Measurements from ENCODE around the gene ABHD16B.

- no peak for TF ChIP-seq CTCF (IDR thresholded peaks at IDR 0.05 in 2 of 3, conservative IDR thresholded peaks at IDR 0.05 in 1 of 3; ENCODE audit: control insufficient read depth in 2 of 3, extremely low read depth in 1 of 3, insufficient read depth in 1 of 3, low read depth in 3 of 3, low read length in 3 of 3)
- TF ChIP-seq CHD1 (IDR thresholded peaks at IDR 0.05; ENCODE audit: low read depth, low read length): no peak
- TF ChIP-seq, protein P1, sequence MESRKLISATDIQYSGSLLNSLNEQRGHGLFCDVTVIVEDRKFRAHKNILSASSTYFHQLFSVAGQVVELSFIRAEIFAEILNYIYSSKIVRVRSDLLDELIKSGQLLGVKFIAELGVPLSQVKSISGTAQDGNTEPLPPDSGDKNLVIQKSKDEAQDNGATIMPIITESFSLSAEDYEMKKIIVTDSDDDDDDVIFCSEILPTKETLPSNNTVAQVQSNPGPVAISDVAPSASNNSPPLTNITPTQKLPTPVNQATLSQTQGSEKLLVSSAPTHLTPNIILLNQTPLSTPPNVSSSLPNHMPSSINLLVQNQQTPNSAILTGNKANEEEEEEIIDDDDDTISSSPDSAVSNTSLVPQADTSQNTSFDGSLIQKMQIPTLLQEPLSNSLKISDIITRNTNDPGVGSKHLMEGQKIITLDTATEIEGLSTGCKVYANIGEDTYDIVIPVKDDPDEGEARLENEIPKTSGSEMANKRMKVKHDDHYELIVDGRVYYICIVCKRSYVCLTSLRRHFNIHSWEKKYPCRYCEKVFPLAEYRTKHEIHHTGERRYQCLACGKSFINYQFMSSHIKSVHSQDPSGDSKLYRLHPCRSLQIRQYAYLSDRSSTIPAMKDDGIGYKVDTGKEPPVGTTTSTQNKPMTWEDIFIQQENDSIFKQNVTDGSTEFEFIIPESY (IDR thresholded peaks at IDR 0.05): no peak
- TF ChIP-seq PKNOX1 (IDR thresholded peaks at IDR 0.05): no peak
Measured at GRCh38 chr20:63873477-63873971, 12.2 kb downstream of the ABHD16B start.
